Heart right ventricle (tissue), 16 donors: Measurements from ENCODE around the gene ASPSCR1. TPM values are rescaled to one million over a fixed set of nuclear protein-coding genes. Genes with fewer than 3 reads are reported as not detected.
A peak's percentile ranks its signal among the peaks of the same experiment; 100 is the strongest.

Experiments
- ATAC-seq, 8 donors: fragments of 200-7000 bp; cut with Tn5 transposase; one replicate each; pipeline ENCODE4 v1.9.1; 2020; ENCODE audit warnings: mild to moderate bottlenecking in 8 of 8, moderate library complexity in 8 of 8, moderate number of reproducible peaks in 1 of 8
- DNase-seq, 2 donors: peaks; one replicate each; pipeline ENCODE4 v3.0.0-alpha.2; 2020
- H3K27ac ChIP-seq, 10 donors: fragments of 200-600 bp; sonication (generic) in 2 of 10; one replicate each; pipeline versions ENCODE4 v1.5.0 to v1.8.0; 2020 to 2022; ENCODE audit warnings: mild to moderate bottlenecking in 3 of 10
- H3K27me3 ChIP-seq, 7 donors: fragments of 200-600 bp; one replicate each; pipeline ENCODE4 v1.8.0; 2021 to 2022; ENCODE audit warnings: mild to moderate bottlenecking in 2 of 7
- H3K36me3 ChIP-seq, 9 donors: fragments of 200-600 bp; sonication (generic) in 1 of 9; one replicate each; pipeline versions ENCODE4 v1.5.0 to v1.8.0; 2020 to 2022; ENCODE audit warnings: mild to moderate bottlenecking in 2 of 9
- H3K4me1 ChIP-seq, 9 donors: fragments of 200-600 bp; sonication (generic) in 1 of 9; one replicate each; pipeline versions ENCODE4 v1.5.0 to v1.8.0; 2020 to 2022; ENCODE audit warnings: mild to moderate bottlenecking in 4 of 9
- H3K4me3 ChIP-seq, 10 donors: fragments of 200-600 bp; sonication (generic) in 2 of 10; one replicate each; pipeline versions ENCODE4 v1.5.0 to v1.8.0; 2020 to 2022; ENCODE audit warnings: mild to moderate bottlenecking in 7 of 10, moderate library complexity in 2 of 10
- H3K9me3 ChIP-seq, 11 donors: fragments of 200-600 bp in 10 of 11; sonication (generic) in 2 of 11; one replicate each; pipeline versions ENCODE4 v1.5.0 to v1.8.0; 2013 to 2022; ENCODE audit warnings: mild to moderate bottlenecking in 2 of 11, control low read depth in 1 of 11, moderate library complexity in 1 of 11
- WGBS, 2 donors: extraction: QIAGEN DNeasy Blood & Tissue Kit; methylation state at CpG; one replicate each; pipeline ENCODE4 v1.1.7; 2013; ENCODE audit warnings: inconsistent platforms in 1 of 2; 5-methylcytosine and 5-hydroxymethylcytosine counted together
- intact Hi-C, 10 donors: fragments of 100-400 bp; cut with DNase I; formaldehyde crosslinking; loops; one replicate each; pipeline versions ENCODE4 v1.11.1 to v1.14.2; 2022
- polyA plus RNA-seq, 2 donors: library from polyadenylated mRNA; stranded (reverse); fragments of 200-250 nt; gene quantifications; one replicate each; pipeline ENCODE4 v1.2.3, GENCODE V29; 2013
- total RNA-seq, 10 donors: library from RNA; stranded (reverse); fragmentation: NEBNext Ultra II Directional in 3 of 10; extraction: Animal tissue kit (Norgen Biotek cat#: 25700) in 3 of 10; gene quantifications; one replicate each; pipeline versions ENCODE4 v1.2.1 to v1.2.4, GENCODE V29; 2021 to 2023
- TF ChIP-seq, protein P1 (sequence below), 9 donors: fragments of 200-600 bp; sonication (generic) in 2 of 9; IDR thresholded peaks; one replicate each; pipeline versions ENCODE4 v1.5.0 to v1.8.0; 2021 to 2022; ENCODE audit warnings: antibody characterized with exemption in 9 of 9, mild to moderate bottlenecking in 5 of 9, moderate library complexity in 1 of 9
- donor health status: Arrhythmogenic right ventricular cardiomyopathy.
- donor health status: ischemic (EF 13 %, LVEDD 7.1; RV severe dilation, severe dysfunction).
- donor health status: healthy with polysubstance abuse.
- donor health status: DM: no; HTN: yes; CAD: no.
- donor health status: DM: no; HTN: no; CAD: no.
- donor health status: ischemic (EF 25% LVEDD 6.9; RV normal size, moderate dysfunction).
- donor health status: ischemic (EF 25% LVEDD 5.7; RV mildly dilated, moderate dysfunction).
- donor health status: healthy.
- donor health status: DM: yes; HTN: yes; CAD: no.
- donor health status: Ischemic cardiomyopathy.
- donor health status: ischemic (EF 35%, LVEDD 5.7; RV mildly dilated, moderate dysfunction).
- donor health status: nonischemic (EF 11% LVEDD 7.7; RV severe dilation, severe dysfunction).
- donor health status: DM: yes; HTN: yes; CAD: no.
- donor health status: PGD.
- donor health status: ischemic (EF 29% LVEDD 5.4; RV normal size, mild dysfunction).
- donor health status: nonischemic (EF 23%, LVEDD 6.1; RV moderate dilation, normal function).

Gene ASPSCR1
- total and polyA plus RNA-seq, 12 donors = 19.9 to 115 (median 25.1) TPM

DNA sequence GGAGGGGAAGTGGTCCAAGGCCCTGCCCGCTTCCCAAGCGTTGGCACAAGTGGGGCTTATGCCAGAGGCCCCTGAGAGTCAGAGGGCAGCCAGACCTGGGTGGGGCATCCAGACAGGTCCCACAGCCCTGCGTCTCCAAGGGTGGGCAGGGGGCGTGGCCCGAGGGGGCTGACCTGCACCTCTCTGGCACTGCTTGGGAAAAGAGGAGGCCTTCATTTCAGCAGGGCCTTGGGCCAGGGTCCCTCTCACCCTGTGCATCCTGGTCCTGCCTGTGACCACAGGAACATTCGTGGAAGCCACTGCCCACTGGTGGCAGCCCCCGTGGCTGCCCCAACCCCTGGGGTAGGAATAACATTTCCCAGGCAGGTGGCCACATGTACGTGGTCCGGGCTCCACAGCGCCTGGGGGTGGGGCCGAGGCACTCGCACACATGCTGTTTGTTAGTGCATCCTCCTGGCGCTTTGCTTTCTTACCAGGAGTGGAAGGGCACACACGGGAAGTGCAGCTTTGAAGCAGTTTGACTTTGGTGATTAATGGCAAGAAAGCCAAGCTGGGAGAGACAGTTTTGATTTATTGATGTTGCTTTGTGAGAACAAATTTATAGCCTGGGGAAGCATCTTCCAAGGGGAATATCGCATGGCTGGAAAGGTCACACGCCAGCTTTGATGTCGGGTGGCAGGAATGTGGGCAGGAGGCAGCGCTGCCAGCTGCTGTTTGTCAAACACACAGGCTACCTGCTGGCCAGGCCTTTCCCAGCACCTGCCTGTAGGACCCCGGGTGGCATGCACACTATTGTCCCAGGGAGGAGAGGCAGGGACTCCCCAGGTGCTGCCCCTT, 40.9 kb downstream of the ASPSCR1 start:
- Histone ChIP-seq H3K9me3 (no peaks in the 10 kb centered on the region), H3K36me3 (peaks cover 0 to 27% (median 0%) of the 10 kb centered on the region in 9 donors), H3K4me1 (peaks cover 12 to 33% (median 22%) of the 10 kb centered on the region in 9 donors), H3K27ac (no peak overlapping the region), H3K27me3 (no peaks in the 10 kb centered on the region), H3K4me3 (no peak overlapping the region)
- 77 to 80% methylated on average over 19 of the region's 19 CpGs for WGBS, 2 donors
- TF ChIP-seq, protein P1, sequence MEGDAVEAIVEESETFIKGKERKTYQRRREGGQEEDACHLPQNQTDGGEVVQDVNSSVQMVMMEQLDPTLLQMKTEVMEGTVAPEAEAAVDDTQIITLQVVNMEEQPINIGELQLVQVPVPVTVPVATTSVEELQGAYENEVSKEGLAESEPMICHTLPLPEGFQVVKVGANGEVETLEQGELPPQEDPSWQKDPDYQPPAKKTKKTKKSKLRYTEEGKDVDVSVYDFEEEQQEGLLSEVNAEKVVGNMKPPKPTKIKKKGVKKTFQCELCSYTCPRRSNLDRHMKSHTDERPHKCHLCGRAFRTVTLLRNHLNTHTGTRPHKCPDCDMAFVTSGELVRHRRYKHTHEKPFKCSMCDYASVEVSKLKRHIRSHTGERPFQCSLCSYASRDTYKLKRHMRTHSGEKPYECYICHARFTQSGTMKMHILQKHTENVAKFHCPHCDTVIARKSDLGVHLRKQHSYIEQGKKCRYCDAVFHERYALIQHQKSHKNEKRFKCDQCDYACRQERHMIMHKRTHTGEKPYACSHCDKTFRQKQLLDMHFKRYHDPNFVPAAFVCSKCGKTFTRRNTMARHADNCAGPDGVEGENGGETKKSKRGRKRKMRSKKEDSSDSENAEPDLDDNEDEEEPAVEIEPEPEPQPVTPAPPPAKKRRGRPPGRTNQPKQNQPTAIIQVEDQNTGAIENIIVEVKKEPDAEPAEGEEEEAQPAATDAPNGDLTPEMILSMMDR (IDR thresholded peaks at IDR 0.05) = no peak
- intact Hi-C loops = loop anchor here in 2 of 10 donors (5.0 kb wide), 2 partner anchors 56 to 61 kb away; partner anchors contain the start of gene NOTUM (in 1 of the 2)
- DNase-seq = no peak
- ATAC-seq = no peak

GRCh38 chr17:82018989-82019689, 41.7 kb downstream of the ASPSCR1 start:
- no peak for ATAC-seq
- intact Hi-C loops = loop anchor here in 2 of 10 donors (5.0 kb wide), 2 partner anchors 57 to 62 kb away; partner anchors contain the start of gene NOTUM (in 1 of the 2)
- no peaks in the 10 kb centered on the region for H3K9me3 ChIP-seq
- peaks cover 0 to 26% (median 0%) of the 10 kb centered on the region in 9 donors for H3K36me3 ChIP-seq
- no peak overlapping the region for H3K27ac ChIP-seq
- no peak overlapping the region for H3K4me3 ChIP-seq
- no peak for DNase-seq
- 89% methylated on average over 33 of the region's 33 CpGs for WGBS, 2 donors
- peaks cover 17 to 33% (median 24%) of the 10 kb centered on the region in 9 donors for H3K4me1 ChIP-seq
- TF ChIP-seq, protein P1 (IDR thresholded peaks at IDR 0.05) = no peak
- no peaks in the 10 kb centered on the region for H3K27me3 ChIP-seq

- 66 to 69% methylated on average over 33 to 34 of the region's 34 CpGs for WGBS, 2 donors
- peaks cover 19 to 34% (median 29%) of the 10 kb centered on the region in 9 donors for H3K4me1 ChIP-seq
- DNase-seq (peak in 1 of 2 donors; percentile 70), ATAC-seq (no peak)
- no peaks in the 10 kb centered on the region for H3K9me3 ChIP-seq
- no peak overlapping the region for H3K4me3 ChIP-seq
- H3K27ac ChIP-seq = no peak overlapping the region
- no peaks in the 10 kb centered on the region for H3K27me3 ChIP-seq
- TF ChIP-seq, protein P1 (IDR thresholded peaks at IDR 0.05) = peak; percentile 59 to 77 (median 68)
- H3K36me3 ChIP-seq = peaks cover 0 to 26% (median 0%) of the 10 kb centered on the region in 9 donors
- intact Hi-C loops = loop anchor here in 6 of 10 donors (2.0 to 5.0 kb wide), 4 partner anchors 58 to 63 kb away; partner anchors contain the start of gene NOTUM (in 4 of the 6)
These were observed 42.5 kb downstream of the ASPSCR1 start for GRCh38 chr17:82019690-82020571.
